Measurements from ENCODE around the gene PITHD1. TPM values are rescaled to one million over a fixed set of nuclear protein-coding genes. Genes with fewer than 3 reads are reported as not detected.
"Not testable (repeated sequence)": the region's sequence is repeated elsewhere in the genome, so short reads cannot be mapped to it uniquely, and the experiment has no call there.

Gene PITHD1
- total RNA-seq, 1 donor from 2014 or later: 41.2 TPM

DNA sequence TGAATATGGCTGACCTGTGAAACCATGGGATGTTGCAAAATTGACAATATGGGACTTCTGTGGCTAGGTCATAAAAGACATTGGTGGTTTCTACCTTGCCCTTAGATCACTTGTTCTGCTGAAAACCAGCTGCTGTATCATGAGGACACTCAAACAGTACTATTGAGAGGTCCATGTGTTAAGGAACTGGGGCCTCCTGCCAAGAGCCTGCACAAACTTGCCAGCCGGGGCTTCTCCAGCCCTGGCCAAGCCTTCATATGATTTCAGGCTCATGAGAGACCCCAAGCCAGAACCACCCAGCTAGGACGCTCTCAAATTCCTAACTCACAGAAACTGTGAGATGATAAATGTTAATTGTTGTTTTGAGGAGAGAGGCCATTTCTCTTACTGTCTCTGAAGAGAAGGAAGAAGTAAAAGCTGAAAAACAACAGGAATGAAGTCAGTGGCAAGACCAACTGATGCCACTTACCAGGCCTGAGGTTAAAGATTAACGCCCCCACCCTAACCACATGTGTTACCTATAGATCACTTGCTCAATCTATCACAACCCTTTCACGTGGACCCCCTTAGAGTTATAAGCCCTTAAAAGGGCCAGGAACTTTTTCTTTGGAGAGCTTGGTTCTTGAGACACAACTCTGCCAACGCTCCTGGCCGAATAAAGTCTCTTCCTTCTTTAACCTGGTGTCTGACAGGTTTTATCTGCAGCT lies 3.9 kb upstream of the PITHD1 start:
- no peak for DNase-seq

DNA sequence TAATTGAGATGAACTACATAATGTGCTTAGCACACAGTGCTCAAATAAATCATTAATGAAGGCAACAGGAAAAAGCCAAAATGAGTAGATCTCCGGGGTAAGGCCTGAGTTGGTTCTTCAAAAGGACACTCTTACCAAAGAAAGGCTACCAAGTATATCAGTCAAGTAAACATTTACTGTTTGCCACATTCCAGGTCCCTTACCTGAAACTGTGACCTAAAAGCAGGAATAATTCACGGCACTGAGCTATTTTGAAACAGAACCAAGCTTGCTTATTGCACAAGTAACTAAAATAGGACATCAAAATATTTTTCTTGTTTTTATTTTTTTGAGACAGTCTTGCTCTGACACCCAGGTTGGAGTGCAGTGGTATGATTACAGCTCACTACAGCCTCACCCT lies 2.0 kb upstream of the PITHD1 start:
- DNase-seq: no peak

DNA sequence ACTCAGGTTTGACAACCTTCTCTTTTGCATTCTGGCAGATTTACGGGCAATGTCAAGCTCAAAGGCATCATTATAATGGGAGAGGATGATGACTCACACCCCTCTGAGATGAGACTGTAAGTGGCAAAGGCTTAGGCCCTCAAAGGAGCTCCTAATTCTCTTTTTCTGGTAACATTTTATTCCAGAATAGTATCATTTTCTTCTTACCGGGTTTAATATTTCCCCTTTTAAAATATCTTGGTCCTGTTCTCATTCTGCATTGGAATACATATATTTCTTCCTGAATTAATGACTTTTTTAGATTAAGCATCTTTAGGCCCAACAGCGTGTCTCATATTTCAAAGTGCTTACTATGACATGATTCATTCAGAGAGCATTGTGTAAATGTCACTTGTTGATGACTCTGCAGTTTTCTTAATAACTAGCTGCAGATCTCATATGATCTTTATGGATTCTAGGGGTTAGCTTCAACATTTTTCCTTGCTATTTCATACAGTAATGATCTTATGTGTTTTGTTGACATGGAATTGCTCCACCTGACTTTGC lies 1.7 kb downstream of the PITHD1 start:
- peak; percentile 42 for DNase-seq

DNA sequence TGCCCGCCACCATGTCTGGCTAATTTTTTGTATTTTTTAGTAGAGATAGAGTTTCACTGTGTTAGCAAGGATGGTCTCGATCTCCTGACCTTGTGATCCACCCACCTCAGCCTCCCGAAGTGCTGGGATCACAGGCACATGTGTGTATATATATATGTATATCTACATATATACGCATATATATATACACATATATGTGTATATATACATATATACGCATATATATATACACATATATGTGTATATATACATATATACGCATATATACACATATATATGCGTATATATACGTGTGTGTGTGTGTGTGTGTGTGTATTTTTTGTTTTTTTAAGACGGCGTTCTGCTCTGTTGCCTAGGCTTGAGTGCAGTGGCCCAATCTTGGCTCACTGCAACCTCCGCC lies 4.9 kb downstream of the PITHD1 start:
- DNase-seq: not testable (repeated sequence)

DNA sequence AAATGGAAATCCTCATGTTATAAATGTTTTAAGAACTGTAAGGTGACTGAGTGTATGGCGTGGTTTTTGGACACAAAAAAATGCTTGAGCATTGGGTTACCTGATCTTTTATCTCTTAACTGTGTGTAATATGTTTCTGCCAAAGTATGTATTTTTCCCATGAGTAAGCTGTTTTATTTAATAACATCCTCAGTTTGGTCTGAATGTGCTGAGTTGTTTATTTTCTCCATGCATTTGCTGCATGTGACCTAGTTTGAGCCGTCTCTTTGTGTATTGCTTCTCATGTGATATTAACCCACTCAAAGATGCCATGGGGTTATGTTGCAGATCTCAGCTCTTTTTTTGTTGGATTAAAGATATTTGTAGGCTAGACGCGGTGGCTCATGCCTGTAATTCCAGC lies 6.6 kb downstream of the PITHD1 start:
- no peak for DNase-seq

DNA sequence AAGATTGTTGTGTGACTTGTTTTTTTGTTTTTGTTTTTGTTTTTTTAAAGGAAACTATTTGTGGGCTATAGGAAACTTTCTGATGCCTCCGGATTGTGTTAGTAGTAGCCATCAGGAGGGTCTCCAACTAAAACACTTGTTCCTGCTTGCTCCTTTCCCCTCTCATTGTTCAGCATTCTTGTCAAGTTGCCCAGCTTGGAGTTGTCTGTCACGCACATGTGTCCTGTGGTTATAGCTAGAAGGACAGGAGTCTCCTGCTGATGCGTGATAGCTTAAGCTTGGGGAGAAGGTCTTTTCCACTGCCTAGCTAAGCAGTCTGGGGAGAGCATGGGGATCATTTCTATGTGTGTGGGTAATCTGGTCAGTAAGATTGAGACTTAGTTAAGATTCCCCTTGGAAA lies 9.5 kb downstream of the PITHD1 start:
- DNase-seq: no peak

DNA sequence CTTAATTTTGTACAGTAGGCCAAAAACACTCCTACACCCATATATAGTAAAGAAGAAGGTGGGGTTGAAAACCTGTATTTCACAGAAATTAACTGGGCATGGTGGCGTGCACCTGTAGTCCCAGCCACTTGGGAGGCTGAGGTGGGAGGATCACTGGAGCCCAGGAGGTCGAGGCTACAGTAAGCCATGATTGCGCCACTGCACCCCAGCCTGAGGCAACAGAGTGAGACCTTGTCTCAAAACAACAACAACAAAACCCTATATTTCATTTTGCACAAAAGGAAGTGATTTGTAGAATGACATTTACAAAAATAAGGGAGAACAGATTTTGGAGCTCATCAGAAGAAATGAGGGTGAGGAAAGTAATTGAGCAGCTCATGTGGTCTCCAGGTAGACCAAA lies 10.5 kb downstream of the PITHD1 start:
- DNase-seq: no peak

DNA sequence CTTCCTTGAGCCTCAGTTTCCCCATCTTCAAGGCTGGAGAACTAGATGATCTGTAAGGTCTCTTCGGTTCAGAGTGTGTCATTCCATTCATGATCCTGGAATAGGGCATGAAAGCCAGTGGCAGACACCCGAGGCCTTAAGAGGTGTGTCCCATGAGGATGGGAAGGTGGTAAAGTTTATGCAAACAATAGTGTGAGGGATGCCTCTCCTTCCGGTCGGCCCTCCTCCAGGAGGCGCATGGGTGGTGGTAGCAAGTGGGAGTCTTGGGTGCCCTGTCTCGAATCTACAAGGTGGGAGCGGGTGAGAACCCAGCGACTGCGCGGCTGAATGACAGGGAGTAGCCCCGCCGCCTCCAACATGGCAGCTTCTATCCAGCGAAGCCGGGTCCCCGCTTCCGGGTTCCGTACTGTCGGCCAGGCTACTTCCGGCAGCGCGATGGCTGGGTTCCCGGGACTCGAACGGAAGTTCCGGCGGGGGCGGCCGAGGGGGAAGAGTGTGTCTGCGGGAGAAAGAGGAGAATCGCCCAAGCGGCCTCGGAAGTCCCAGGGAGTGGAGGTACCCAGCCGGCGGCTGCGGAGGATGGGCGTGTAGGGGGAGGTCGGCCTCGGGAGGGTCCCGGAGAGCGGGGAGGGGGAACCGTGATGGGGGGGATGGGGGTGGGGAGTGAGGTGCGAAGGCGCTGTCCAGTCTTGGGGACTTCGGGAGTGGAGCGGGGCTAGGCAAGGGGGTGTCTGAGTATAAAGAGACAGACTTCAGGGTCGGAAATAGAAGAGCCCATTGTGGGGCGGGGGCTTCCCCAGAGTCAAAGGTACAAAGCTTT lies 12.7 kb downstream of the PITHD1 start, which contains the start of gene LYPLA2:
Gene LYPLA2 (plus strand): TSS at position 450 of the 820 bp plus-strand sequence. CDS start 1,538 bp downstream, outside the sequence.
- DNase-seq: peak; percentile 91

DNA sequence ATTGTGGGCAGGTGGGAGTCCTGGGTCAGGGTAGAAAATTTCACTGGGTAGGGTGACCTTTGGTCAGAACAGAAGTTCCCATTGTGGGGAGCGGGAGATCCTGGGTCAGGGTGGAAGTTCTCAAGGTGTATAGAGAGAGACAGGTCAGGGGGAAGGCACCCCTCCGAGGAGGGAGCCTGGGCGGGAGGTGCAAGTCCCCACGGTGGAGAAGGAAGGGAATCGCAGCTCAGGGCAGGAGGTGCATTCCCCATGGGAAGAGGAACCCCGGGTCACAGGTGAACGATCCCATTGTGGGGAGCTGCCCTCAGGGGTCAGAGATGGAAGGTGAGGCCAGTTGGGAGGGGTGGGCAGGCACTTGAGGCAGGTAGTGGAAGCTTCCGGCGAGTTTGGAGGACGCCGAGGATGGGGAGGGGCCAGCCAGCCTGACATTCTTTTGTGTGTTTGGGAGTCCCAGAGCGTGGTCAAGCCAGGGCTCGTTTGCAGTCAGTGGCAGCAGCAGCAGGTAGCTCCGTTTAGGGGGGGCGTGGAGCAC lies 13.4 kb downstream of the PITHD1 start:
- DNase-seq: peak; percentile 49

DNA sequence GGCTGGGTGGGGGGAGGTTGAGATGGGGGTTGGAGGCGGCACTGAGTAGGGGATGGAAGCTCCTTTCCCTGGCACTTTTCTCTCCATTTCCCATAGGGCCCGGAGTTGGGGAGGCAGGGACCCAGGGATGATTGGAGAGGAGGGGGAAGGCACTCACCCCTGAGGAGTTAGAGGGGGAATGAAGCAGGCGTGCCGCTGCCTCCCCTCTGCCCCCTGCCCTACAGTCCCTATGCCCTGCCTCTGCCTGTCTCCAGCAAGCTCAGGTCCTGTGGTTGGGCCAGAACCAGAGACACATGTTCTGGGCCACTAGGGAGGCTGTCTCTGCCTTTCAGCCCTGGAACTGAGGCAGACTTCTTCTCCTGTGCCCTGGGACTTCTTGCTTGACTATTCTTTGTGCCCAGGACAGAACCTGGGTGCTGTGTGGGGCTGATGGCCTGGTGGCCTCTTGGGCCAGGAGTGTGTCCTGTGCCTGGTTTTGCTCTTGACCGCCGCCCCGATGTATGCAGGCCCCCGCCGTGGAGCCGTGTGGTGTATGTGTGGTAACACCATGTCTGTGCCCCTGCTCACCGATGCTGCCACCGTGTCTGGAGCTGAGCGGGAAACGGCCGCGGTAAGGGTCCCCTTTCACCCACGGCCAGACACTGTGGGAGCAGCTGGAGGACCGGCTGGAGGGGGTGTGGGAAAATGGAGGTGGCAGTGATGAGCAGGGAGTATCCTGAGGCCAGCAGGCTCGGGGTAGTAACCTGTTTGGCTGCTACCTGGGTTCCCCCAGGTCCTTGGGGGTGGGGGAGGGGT lies 14.1 kb downstream of the PITHD1 start:
- DNase-seq: no peak

DNA sequence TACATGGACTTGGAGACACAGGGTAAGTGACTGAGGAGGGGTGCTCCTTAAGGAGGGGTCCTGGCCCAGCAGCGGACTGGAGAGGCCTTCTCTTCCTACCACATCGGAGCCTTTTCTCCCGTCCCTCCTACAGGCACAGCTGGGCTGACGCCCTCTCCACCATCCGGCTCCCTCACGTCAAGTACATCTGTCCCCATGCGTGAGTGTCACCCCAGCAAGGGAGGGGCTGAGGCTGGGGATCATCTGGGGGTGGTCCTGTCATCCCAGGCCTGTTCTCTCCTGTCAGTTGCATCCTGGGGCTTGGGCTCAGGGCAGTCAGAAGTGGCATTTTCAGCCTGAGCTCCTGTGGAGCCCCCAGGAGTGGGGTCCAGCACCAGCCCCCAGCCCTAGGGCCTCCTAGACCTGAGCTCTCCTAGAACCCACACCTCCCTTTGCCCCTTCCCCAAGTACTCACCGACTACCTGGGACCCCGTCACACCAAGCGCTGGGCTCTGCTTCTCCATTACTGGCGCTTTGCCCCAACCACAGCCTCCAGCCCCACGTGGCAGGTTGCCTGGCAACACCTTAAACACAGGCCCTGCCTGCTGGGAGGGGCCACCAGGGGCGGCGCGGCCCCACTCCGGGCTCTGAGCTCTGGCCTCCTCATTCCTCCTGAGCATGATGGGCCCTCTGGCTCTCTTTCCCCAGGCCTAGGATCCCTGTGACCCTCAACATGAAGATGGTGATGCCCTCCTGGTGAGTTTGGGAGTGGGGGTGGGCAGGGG lies 15.0 kb downstream of the PITHD1 start:
- peak; percentile 45 for DNase-seq

DNA sequence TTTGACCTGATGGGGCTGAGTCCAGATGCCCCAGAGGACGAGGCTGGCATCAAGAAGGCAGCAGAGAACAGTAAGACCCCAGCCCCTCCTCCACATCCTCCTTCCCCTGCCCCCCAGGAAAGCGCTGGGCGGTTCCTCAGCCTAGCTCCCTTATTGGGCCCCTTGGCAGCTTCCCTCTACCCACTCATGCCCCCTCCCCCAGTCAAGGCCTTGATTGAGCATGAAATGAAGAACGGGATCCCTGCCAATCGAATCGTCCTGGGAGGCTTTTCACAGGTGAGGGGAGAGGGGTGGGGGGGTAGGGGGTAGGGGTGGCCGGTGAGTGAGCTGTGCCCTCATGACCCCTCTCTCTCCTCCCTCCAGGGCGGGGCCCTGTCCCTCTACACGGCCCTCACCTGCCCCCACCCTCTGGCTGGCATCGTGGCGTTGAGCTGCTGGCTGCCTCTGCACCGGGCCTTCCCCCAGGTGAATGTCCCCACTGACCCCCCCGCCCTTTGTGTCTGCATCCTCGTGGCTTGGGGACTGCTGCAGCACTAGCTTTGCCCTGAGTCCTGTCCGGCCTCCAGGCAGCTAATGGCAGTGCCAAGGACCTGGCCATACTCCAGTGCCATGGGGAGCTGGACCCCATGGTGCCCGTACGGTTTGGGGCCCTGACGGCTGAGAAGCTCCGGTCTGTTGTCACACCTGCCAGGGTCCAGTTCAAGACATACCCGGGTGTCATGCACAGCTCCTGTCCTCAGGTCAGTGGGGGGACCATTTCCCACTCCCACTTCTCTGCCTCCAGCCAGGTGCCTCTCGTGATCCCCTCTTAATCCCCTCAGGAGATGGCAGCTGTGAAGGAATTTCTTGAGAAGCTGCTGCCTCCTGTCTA lies 15.9 kb downstream of the PITHD1 start:
- no peak for DNase-seq

DNA sequence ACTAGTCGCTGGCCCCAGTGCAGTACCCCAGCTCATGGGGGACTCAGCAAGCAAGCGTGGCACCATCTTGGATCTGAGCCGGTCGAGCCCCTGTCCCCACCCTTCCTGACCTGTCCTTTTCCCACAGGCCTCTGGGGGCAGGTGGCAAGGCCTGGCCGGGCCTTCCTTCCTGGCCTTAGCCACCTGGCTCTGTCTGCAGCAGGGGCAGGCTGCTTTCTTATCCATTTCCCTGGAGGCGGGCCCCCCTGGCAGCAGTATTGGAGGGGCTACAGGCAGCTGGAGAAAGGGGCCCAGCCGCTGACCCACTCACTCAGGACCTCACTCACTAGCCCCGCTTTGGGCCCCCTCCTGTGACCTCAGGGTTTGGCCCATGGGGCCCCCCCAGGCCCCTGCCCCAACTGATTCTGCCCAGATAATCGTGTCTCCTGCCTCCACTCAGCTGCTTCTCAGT lies 16.5 kb downstream of the PITHD1 start:
- not testable (repeated sequence) for DNase-seq

DNA sequence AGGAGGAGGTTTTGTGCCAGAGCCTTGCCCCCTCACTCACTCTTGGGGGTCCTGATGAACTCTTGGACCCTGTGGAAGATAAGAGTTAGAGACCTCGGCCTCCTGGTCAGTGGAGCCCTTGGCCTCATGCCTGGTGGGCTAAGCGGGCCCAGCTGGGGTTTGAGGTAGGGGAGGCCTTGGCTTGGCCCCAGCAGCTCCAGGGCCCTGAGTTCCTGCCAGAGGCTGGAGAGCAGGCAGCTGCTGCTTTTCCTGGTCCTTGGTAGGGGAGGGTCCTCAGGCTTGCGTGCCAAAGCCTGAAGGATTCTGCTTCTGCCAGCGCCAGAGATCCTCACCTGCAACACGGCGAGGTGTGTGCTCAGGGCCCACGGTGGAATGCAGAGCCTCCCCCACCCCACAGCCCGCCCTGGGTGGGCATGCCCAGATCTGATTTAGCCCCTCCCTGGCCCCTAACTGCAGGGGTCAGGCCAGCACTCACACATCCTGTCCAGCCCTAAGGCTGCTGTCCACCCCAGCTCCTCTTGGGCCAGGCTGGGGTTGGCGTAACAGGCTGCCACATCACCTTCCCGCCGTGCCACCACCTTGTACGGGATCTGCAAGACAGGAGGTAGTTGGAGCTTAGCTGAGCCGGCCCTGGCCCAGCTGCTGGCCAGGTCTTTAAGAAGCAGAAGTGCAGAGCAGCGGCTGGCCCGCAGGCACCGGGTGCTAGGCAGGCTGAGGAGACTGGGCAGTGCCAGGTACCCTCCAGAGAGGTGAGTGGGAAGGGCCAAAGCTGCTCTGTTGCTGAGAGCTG lies 17.7 kb downstream of the PITHD1 start:
- DNase-seq: no peak

DNA sequence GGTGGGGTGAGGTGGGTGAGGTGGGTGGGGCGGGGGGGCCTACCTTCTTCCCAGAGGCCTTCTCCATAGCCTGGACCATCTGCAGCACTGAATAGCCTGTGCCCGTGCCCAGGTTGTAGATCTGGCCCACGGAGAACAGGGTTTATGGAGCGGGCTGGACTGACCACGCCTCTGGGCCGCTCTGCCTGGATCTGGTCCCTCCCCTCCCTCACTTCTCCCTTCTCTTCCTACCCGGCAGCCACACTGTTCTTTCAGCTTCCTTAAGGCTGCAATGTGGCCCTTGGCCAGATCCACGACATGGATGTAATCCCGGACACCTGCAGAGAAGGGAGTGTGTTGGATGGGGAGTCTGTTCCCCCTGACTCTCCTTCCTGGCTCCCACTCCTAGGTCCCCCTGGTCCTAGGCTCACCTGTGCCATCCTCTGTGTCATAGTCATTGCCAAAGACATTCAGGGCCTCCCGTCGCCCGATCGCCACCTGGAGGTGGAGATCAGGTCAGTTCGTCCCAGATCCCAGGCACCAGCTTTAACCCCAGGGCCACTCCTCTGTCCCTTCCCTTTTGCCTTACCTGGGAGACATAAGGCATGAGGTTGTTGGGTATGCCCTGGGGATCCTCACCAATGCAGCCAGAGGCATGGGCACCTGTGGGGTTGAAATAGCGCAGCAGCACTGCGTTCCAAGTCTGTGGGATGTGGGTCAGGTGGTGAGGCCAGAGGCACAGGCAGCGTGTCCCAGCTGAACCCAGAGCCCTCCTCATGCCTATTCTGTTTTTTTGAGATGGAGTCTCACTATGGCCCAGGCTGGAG lies 18.5 kb downstream of the PITHD1 start:
- DNase-seq: no peak

DNA sequence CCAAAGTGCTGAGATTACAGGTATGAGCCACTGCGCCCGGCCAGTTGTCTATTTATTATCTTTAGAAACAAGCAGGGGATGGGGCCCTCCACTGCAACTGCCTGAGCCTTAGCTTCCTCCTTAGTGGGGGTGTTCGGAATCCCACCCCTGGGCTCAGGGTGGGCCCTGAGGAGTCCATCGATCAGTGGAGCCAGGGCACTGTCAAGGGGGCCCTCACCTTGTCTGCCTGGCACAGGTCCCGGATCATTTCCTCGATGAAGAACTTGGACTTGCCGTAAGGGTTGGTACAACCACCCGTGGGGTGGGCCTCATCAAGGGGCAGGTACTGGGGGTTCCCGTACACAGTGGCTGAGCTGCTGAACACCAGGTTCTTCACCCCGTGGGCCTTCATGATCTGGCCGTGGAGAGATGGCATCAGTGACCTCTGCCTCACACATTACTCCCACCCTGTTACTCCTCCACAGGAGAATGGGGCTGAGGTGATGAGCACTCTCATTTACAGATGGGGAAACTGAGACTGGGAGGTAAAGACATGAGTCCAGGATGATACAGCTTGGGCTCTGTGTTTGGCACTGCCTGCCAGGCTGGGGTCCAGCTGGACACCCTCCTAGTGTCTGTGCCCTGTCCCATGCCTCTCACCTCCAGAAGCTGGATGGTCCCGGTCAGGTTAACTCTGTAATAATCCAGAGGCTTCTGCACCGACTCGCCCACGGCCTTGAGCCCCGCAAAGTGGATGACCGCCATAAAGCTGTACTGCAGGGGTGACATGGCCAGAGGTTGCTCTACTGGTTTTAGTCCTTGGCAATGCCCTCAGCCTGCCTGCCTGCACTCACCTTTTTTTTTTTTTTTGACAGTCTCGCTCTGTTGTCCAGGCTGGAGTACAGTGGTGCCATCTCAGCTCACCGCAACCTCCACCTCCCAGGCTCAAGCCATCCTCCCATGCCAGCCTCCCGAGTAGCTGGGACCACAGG lies 19.5 kb downstream of the PITHD1 start:
- no peak for DNase-seq

DNA sequence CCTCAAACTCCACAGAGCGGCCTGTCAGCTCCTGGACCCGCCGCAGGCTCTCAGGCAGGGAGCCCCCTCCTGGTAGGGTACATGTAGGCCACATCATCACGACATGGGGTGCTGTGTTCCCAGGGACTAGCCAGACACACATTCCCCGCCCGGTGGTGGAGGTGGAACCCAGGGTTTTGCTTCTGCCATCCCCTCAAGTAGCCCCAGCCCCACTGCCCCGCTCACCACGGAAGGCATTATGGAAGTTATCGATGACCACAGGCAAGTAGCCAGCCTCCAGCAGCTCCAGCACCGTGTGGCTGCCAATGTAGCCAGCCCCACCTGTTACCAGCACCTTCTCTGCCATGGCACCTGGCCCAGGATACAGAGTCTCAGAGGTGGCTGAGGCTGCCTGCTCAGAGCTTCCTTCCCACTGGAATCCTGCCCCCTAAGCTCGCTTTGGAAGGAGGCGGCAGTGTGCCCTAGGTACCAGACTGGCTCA lies 20.5 kb downstream of the PITHD1 start:
- no peak for DNase-seq

DNA sequence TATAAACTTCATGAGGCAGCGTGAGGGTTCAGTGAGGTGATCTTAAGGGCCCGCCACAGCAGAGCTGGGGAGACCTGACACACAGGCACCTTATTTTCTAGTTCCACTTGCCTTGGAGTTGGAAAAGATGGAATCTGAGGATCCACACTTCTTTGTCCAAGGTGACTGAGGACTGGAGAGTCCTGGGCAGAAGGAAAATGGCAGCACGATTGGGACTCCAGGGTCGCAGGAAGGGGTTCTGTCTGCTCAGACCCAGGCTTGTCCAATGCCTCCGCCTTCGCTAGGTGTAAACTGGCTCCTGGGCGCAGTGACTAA lies 21.0 kb downstream of the PITHD1 start:
- no peak for DNase-seq
